C4-2B (cell line): ENCODE data around the gene GABARAPL1.

ENCODE experiments used
- ZFX ChIP-seq: fragments of 450-650 bp; IDR thresholded peaks from 2 replicates; pipeline ENCODE4 v1.6.1; 2017
- TF ChIP-seq, protein P1 (sequence below): fragments of 450-650 bp; conservative IDR thresholded peaks from 2 replicates; pipeline ENCODE4 v1.5.1; 2017; ENCODE audit warnings: mild to moderate bottlenecking

- TF ChIP-seq, protein P1, sequence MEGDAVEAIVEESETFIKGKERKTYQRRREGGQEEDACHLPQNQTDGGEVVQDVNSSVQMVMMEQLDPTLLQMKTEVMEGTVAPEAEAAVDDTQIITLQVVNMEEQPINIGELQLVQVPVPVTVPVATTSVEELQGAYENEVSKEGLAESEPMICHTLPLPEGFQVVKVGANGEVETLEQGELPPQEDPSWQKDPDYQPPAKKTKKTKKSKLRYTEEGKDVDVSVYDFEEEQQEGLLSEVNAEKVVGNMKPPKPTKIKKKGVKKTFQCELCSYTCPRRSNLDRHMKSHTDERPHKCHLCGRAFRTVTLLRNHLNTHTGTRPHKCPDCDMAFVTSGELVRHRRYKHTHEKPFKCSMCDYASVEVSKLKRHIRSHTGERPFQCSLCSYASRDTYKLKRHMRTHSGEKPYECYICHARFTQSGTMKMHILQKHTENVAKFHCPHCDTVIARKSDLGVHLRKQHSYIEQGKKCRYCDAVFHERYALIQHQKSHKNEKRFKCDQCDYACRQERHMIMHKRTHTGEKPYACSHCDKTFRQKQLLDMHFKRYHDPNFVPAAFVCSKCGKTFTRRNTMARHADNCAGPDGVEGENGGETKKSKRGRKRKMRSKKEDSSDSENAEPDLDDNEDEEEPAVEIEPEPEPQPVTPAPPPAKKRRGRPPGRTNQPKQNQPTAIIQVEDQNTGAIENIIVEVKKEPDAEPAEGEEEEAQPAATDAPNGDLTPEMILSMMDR, result no peak
- TF ChIP-seq ZFX, result no peak
Measured at GRCh38 chr12:10205220-10205807, 7.4 kb upstream of the GABARAPL1 start.
